ENCODE results near the gene NAV2.

NAV2 gene

GRCh38 chr11:19718051-19718450, 5.4 kb downstream of the NAV2 start:
- no peak overlapping the region for H3K4me3 ChIP-seq (replicated peaks; ENCODE audit: low read depth, low read length)
- no peak for DNase-seq (ENCODE audit: low read depth)
- no peak for TF ChIP-seq CTCF (IDR thresholded peaks at IDR 0.05; ENCODE audit: low read length, missing control alignments)

GRCh38 chr11:19718951-19719350, 6.3 kb downstream of the NAV2 start:
- H3K4me3 ChIP-seq (replicated peaks; ENCODE audit: low read depth, low read length), result no peak overlapping the region
- no peak for TF ChIP-seq CTCF (IDR thresholded peaks at IDR 0.05; ENCODE audit: low read length, missing control alignments)
- no peak for DNase-seq (ENCODE audit: low read depth)

GRCh38 chr11:19719960-19720359, 7.3 kb downstream of the NAV2 start:
- TF ChIP-seq CTCF (IDR thresholded peaks at IDR 0.05; ENCODE audit: low read length, missing control alignments), result no peak
- H3K4me3 ChIP-seq (replicated peaks; ENCODE audit: low read depth, low read length), result no peak overlapping the region
- no peak for DNase-seq (ENCODE audit: low read depth)

- TF ChIP-seq CTCF (IDR thresholded peaks at IDR 0.05; ENCODE audit: low read length, missing control alignments), result no peak
- H3K4me3 ChIP-seq (replicated peaks; ENCODE audit: low read depth, low read length), result no peak overlapping the region
Measured at GRCh38 chr11:19721176-19721575, 8.5 kb downstream of the NAV2 start.

GRCh38 chr11:19722702-19723101, 10.1 kb downstream of the NAV2 start:
- H3K4me3 ChIP-seq (replicated peaks; ENCODE audit: low read depth, low read length), result no peak overlapping the region
- TF ChIP-seq CTCF (IDR thresholded peaks at IDR 0.05; ENCODE audit: low read length, missing control alignments), result no peak

More at GRCh38 chr11:19721176-19721575, 8.5 kb downstream of the NAV2 start:
- no peak for DNase-seq (ENCODE audit: low read depth)

GRCh38 chr11:19723572-19724342, 11.1 kb downstream of the NAV2 start:
- DNase-seq (ENCODE audit: low read depth), result peak; percentile 27
- no peak for TF ChIP-seq CTCF (IDR thresholded peaks at IDR 0.05; ENCODE audit: low read length, missing control alignments)
- no peak overlapping the region for H3K4me3 ChIP-seq (replicated peaks; ENCODE audit: low read depth, low read length)

More at GRCh38 chr11:19722702-19723101, 10.1 kb downstream of the NAV2 start:
- no peak for DNase-seq (ENCODE audit: low read depth)

- DNase-seq (ENCODE audit: low read depth), result no peak
- no peak for TF ChIP-seq CTCF (IDR thresholded peaks at IDR 0.05; ENCODE audit: low read length, missing control alignments)
- H3K4me3 ChIP-seq (replicated peaks; ENCODE audit: low read depth, low read length), result no peak overlapping the region
Measured at GRCh38 chr11:19724765-19725164, 12.1 kb downstream of the NAV2 start.

Data from fibroblast of pulmonary artery (primary cell).